GM12878 (cell line): Measurements from ENCODE around the gene YIPF4. TPM values are rescaled to one million over a fixed set of nuclear protein-coding genes. Genes with fewer than 3 reads are reported as not detected.
A peak's percentile ranks its signal among the peaks of the same experiment; 100 is the strongest.

Experiments used
- ATAC-seq: fragments of 200-7000 bp; cut with Tn5 transposase; 3 replicates; pipeline ENCODE4 v1.9.1; 2020; ENCODE audit warnings: mild to moderate bottlenecking, moderate library complexity
- BruUV-seq: library from RNA; stranded (reverse); fragments of 400-500 nt; replicated peaks from 2 replicates; lab custom pipeline; 2021; lab: Mats Ljungman, UMichigan
- CTCF ChIA-PET: fragments of 300-600 bp; sonication (Branson Sonifier 250); formaldehyde crosslinking; extraction: SDS; loops from one replicate; lab custom pipeline; 2021; ENCODE audit warnings: inconsistent platforms; lab: Yijun Ruan, JAX
- POLR2A ChIA-PET: fragments of 350-600 bp; formaldehyde crosslinking; extraction: SDS; loops from one replicate; lab custom pipeline; 2021; ENCODE audit warnings: inconsistent platforms; lab: Charles Lee
- RAD21 ChIA-PET: fragments of 300-600 bp; sonication (Branson Sonifier 250); formaldehyde crosslinking; loops from one replicate; lab custom pipeline; 2023; ENCODE audit warnings: antibody characterized with exemption; ENCODE audit not compliant: unreplicated experiment; lab: Charles Lee
- SMC1A ChIA-PET: fragments of 300-600 bp; sonication (Branson Sonifier 250); formaldehyde crosslinking; loops from one replicate; lab custom pipeline; 2023; ENCODE audit not compliant: unreplicated experiment, uncharacterized antibody; lab: Charles Lee
- DNase-seq: peaks from one replicate; pipeline ENCODE4 v3.0.0-alpha.2; 2011; ENCODE audit warnings: low read depth, low spot score
- FAIRE-seq: peaks from 3 replicates; lab custom pipeline; 2011; peaks lifted over from hg19 to GRCh38; lab: Jason Lieb, UNC
- H2AFZ ChIP-seq: 2 replicates; pipeline ENCODE4 v1.6.0; 2011; ENCODE audit warnings: low read depth, low read length, control low read depth; ENCODE audit not compliant: control insufficient read depth
- H3K27ac ChIP-seq: 2 replicates; pipeline ENCODE4 v1.5.1; 2011; ENCODE audit warnings: control low read depth; ENCODE audit not compliant: control insufficient read depth, insufficient read depth
- H3K27me3 ChIP-seq, 2 experiments: replicated peaks in 1 of 2; 2 replicates each; pipeline versions ENCODE4 v1.6.0 to v1.6.1; 2011; ENCODE audit warnings: low read length in 1 of 2; ENCODE audit not compliant: control insufficient read depth in 2 of 2, insufficient read depth in 2 of 2
- H3K36me3 ChIP-seq, 2 experiments: 2 replicates each; pipeline ENCODE4 v1.5.1; 2011; ENCODE audit warnings: low read length in 1 of 2; ENCODE audit not compliant: control insufficient read depth in 2 of 2, insufficient read depth in 2 of 2
- H3K4me1 ChIP-seq: 2 replicates; pipeline ENCODE4 v1.6.1; 2011; ENCODE audit warnings: mild to moderate bottlenecking, low read length, moderate library complexity, mixed read lengths; ENCODE audit not compliant: control insufficient read depth, insufficient read depth
- H3K4me2 ChIP-seq: 2 replicates; pipeline ENCODE4 v1.6.0; 2011; ENCODE audit warnings: control low read depth; ENCODE audit not compliant: control insufficient read depth, insufficient read depth
- H3K4me3 ChIP-seq: fragments of 200-600 bp; sonication (generic); 2 replicates; pipeline ENCODE4 v1.5.1; 2016
- H3K79me2 ChIP-seq: 2 replicates; pipeline ENCODE4 v1.6.0; 2011; ENCODE audit warnings: low read length; ENCODE audit not compliant: control insufficient read depth, insufficient read depth
- H3K9ac ChIP-seq: 2 replicates; pipeline ENCODE4 v1.8.0; 2011; ENCODE audit warnings: low read length, control low read depth, mixed read lengths; ENCODE audit not compliant: control insufficient read depth, insufficient read depth
- H3K9me3 ChIP-seq: replicated peaks from 3 replicates; pipeline ENCODE4 v1.5.1; 2011; ENCODE audit warnings: mild to moderate bottlenecking, low read length; ENCODE audit not compliant: control insufficient read depth, insufficient read depth
- H4K20me1 ChIP-seq: 2 replicates; pipeline ENCODE4 v1.6.0; 2011; ENCODE audit not compliant: control insufficient read depth, insufficient read depth
- ASH2L ChIP-seq: fragments of 300-600, 200-600 bp; sonication (generic); IDR thresholded peaks from 2 replicates; pipeline ENCODE4 v1.6.1; 2017; ENCODE audit warnings: low read depth, mild to moderate bottlenecking, borderline replicate concordance
- NFYA ChIP-seq: IDR thresholded peaks from 2 replicates; pipeline ENCODE4 v1.6.1; 2011; ENCODE audit warnings: low read depth, mild to moderate bottlenecking, low read length, improper control_type of control experiment, borderline replicate concordance
- SREBF1 ChIP-seq: IDR thresholded peaks from 2 replicates; pipeline ENCODE4 v1.6.1; 2012; ENCODE audit warnings: mild to moderate bottlenecking, low read length
- SUZ12 ChIP-seq: fragments of 200-600 bp; sonication (generic); IDR thresholded peaks from one replicate; pipeline ENCODE4 v1.6.1; 2018; ENCODE audit warnings: antibody characterized with exemption, mild to moderate bottlenecking; ENCODE audit not compliant: unreplicated experiment
- WGBS: methylation state at CpG from one replicate; pipeline ENCODE4 v1.1.6; 2016; ENCODE audit warnings: low lambda C conversion rate; ENCODE audit not compliant: insufficient replicate concordance, insufficient coverage; ENCODE audit errors: missing lambda C conversion rate; 5-methylcytosine and 5-hydroxymethylcytosine counted together
- in situ Hi-C: fragments of 300-500 bp; cut with MboI; formaldehyde crosslinking; loops from 9 replicates; pipeline ENCODE4 v1.14.3; 2018; ENCODE audit warnings: mixed read lengths
- intact Hi-C: fragments of 100-400 bp; cut with micrococcal nuclease; formaldehyde crosslinking; loops from one replicate; pipeline ENCODE4 v1.14.2; 2022; ENCODE audit not compliant: unreplicated experiment
- polyA plus RNA-seq, 11 experiments: library from polyadenylated mRNA; depleted of rRNA in 4 of 11; unstranded in 6 of 11; stranded (reverse) in 5 of 11; fragments of >200 nt; fragmentation: Nextera tagmentation in 4 of 11; fragmentation: Illumina TruSeq in 1 of 11; extraction: Ambion mirVana in 4 of 11; extraction: Trizol in 1 of 11; gene quantifications; 1 replicate in 1 of 11; 2 replicates in 10 of 11; pipeline versions ENCODE4 v1.2.1 to v1.2.3, GENCODE V29; 2011 to 2016; ENCODE audit warnings: inconsistent platforms in 2 of 11, missing spikeins in 2 of 11, low read depth in 1 of 11
- total RNA-seq, 4 experiments: library from RNA; depleted of rRNA in 3 of 4; stranded (reverse); fragments of >200 nt in 3 of 4; fragmentation: Illumina TruSeq in 1 of 4; extraction: Trizol in 1 of 4; gene quantifications; 2 replicates each; pipeline versions ENCODE4 v1.2.1 to v1.2.3, GENCODE V29; 2013 to 2021
- TF ChIP-seq, protein P1 (sequence below): fragments of 450-650 bp; IDR thresholded peaks from 2 replicates; pipeline ENCODE4 v1.6.1; 2017; ENCODE audit warnings: mild to moderate bottlenecking

Gene YIPF4
- total and polyA plus RNA-seq, 10 of the 15 experiments (the other 5 are each of a cell fraction or from before 2014, with no cell fraction given), result 2.8 to 60.4 (median 11.1) TPM

DNA sequence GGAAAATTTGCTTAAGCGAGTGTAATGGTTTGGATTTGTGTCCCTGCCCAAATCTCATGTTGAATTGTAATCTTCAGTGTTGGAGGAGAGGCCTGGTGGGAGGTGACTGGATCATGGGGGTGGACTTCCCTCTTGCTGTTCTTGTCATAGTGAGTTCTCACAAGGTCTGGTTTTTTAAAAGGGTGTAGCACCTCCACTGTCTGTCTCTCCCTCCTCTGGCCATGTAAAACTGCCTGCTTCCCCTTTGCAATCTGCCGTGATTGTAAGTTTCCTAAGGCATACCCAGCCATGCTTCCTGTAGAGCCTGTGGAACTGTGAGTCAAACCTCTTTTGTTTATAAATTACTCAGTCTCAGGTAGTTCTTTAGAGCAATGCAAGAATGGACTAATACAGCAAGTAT, 6.6 kb downstream of the YIPF4 start:
- TF ChIP-seq SREBF1 (no peak), NFYA (no peak), SUZ12 (no peak), ASH2L (no peak)
- TF ChIP-seq, protein P1, sequence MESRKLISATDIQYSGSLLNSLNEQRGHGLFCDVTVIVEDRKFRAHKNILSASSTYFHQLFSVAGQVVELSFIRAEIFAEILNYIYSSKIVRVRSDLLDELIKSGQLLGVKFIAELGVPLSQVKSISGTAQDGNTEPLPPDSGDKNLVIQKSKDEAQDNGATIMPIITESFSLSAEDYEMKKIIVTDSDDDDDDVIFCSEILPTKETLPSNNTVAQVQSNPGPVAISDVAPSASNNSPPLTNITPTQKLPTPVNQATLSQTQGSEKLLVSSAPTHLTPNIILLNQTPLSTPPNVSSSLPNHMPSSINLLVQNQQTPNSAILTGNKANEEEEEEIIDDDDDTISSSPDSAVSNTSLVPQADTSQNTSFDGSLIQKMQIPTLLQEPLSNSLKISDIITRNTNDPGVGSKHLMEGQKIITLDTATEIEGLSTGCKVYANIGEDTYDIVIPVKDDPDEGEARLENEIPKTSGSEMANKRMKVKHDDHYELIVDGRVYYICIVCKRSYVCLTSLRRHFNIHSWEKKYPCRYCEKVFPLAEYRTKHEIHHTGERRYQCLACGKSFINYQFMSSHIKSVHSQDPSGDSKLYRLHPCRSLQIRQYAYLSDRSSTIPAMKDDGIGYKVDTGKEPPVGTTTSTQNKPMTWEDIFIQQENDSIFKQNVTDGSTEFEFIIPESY, result no peak
- Histone ChIP-seq H3K4me1 (no peaks in the 10 kb centered on the region), H3K9ac (no peak overlapping the region), H3K27me3 (no peaks in the 10 kb centered on the region), H4K20me1 (no peaks in the 10 kb centered on the region), H3K36me3 (peaks cover 0 to 4% of the 10 kb centered on the region in 2 experiments; a peak in 1 of 4 replicates), H3K4me2 (no peak overlapping the region), H3K79me2 (peaks cover 9% of the 10 kb centered on the region), H2AFZ (no peak overlapping the region), H3K9me3 (no peaks in the 10 kb centered on the region; the same call in 2 of the 3 replicates), H3K4me3 (no peak overlapping the region), H3K27ac (no peak overlapping the region)
- BruUV-seq, result TSS peak; percentile 12
- ChIA-PET RAD21 (no interaction called here), POLR2A (interaction anchor here (0.5 kb wide), 1 partner anchor 43 kb away, joined by 4 read pairs; no protein-coding TSS in a partner anchor), CTCF (interaction anchor here (0.6 kb wide), 1 partner anchor 12 kb away, joined by 4 read pairs; no protein-coding TSS in a partner anchor), SMC1A (no interaction called here)
- no peak for FAIRE-seq
- WGBS, result 58% methylated on average over 2 of the region's 2 CpGs
- ATAC-seq, result peak; percentile 78
- in situ Hi-C loops, result no loop called here
- intact Hi-C loops, result no loop called here
- no peak for DNase-seq
